ENCODE measurements around the gene CACNA1I. TPM values are rescaled to one million over a fixed set of nuclear protein-coding genes. Genes with fewer than 3 reads are reported as not detected.

Gene CACNA1I
- total and polyA plus RNA-seq, 2 donors (not counting 1 experiment from before 2014, with no cell fraction given): under 0.01 to 0.01 TPM

DNA sequence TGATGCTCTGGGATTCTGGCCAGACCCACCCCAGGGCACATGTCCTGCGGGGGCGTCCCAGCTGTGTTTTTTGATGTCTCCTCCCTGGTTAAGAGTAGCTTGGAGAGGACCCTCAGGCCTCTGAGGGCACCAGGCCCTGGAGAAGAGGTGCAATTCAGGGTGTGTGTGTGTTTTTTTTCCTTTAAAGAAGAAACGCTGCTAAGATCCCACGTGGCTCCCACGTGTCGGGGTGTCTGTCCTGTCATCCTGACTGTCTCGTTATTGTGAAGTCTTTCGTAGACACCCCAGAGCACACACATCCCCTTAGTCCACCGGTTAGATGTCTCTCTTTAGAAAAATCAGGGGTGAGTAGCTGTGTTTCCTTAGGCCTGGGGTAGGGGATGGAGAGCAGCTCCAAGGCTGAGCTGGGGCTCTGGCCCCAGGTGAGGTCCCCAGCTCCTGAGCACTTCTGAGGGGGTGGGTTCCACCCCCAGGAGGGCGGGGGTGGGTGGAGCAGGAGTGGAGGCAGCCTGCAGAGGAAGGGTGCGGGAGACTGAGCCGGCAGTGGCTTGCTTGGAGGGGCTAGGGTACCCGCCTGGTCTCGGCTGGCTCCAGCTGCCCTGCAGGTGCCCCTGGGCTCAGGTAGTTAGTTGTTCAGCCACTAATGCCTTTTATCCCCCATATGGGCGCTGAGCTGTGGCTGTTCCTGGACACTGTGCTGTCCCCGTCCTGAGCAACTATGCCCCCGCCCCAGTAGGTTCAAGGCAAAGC, 116.4 kb downstream of the CACNA1I start:
- no peak overlapping the region for H3K4me3 ChIP-seq (replicated peaks in 1 of 4; ENCODE audit: control extremely low read depth in 1 of 4, insufficient read depth in 1 of 4, low read depth in 3 of 4, low read length in 4 of 4)
- DNase-seq (ENCODE audit: low read depth in 2 of 2): no peak
- H3K79me2 ChIP-seq (ENCODE audit: control insufficient read depth, insufficient read depth, low read length): no peaks in the 10 kb centered on the region
- H3K36me3 ChIP-seq (ENCODE audit: control insufficient read depth, insufficient read depth, low read length): no peaks in the 10 kb centered on the region
- H3K4me1 ChIP-seq (ENCODE audit: control insufficient read depth, extremely low read depth, insufficient read depth, low read length): no peaks in the 10 kb centered on the region
- no peaks in the 10 kb centered on the region for H3K9me3 ChIP-seq (ENCODE audit: control insufficient read depth, insufficient read depth, low read depth, low read length)
- no peak overlapping the region for H3K9ac ChIP-seq (ENCODE audit: insufficient read depth, low read length)
- no peak overlapping the region for H3K27ac ChIP-seq (ENCODE audit: insufficient read depth, low read length)
- peaks cover 10% of the 10 kb centered on the region for H3K27me3 ChIP-seq (ENCODE audit: control insufficient read depth, insufficient read depth, low read length)
- no peaks in the 10 kb centered on the region for H4K20me1 ChIP-seq (ENCODE audit: control insufficient read depth, extremely low read depth, insufficient read depth, low read length)
- no peak overlapping the region for H2AFZ ChIP-seq (ENCODE audit: low read length)
- no peak overlapping the region for H3K4me2 ChIP-seq (ENCODE audit: extremely low read depth, insufficient read depth, low read length)
- TF ChIP-seq EZH2 (IDR thresholded peaks at IDR 0.05; ENCODE audit: low read length, missing control alignments): no peak
- TF ChIP-seq, protein P1, sequence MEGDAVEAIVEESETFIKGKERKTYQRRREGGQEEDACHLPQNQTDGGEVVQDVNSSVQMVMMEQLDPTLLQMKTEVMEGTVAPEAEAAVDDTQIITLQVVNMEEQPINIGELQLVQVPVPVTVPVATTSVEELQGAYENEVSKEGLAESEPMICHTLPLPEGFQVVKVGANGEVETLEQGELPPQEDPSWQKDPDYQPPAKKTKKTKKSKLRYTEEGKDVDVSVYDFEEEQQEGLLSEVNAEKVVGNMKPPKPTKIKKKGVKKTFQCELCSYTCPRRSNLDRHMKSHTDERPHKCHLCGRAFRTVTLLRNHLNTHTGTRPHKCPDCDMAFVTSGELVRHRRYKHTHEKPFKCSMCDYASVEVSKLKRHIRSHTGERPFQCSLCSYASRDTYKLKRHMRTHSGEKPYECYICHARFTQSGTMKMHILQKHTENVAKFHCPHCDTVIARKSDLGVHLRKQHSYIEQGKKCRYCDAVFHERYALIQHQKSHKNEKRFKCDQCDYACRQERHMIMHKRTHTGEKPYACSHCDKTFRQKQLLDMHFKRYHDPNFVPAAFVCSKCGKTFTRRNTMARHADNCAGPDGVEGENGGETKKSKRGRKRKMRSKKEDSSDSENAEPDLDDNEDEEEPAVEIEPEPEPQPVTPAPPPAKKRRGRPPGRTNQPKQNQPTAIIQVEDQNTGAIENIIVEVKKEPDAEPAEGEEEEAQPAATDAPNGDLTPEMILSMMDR (conservative IDR thresholded peaks at IDR 0.05 in 1 of 2, IDR thresholded peaks at IDR 0.05 in 1 of 2; ENCODE audit: low read depth in 1 of 2, low read length in 2 of 2): no peak

DNA sequence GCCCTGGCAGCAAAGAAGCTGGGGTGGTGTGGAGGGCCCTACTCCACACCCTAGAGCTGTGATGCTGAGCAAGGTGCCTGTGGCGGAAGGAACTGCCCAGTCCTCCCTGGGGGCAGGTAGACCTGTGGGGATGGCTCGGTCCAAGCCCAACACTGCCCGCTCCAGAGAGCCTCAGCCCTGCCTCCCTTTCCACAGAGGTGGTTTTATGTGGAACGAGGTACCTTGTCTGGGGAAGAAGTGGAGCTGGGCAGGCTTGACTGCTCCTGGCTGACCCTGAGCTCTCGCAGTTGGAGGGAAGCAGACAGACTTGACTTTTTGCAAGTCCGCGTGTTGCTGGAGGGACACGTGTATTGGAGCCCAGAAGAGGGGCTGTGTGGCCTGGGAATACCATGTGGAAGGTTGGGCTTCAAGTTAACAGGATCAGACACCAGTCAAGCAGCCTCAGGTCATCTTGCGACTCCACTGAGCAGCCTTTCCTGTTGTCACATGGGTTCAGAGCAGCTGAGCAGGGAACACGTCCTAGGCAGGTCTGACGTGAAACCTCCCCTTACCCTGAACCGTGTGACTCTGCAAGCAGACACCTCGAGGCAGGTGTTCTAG, 117.7 kb downstream of the CACNA1I start:
- no peaks in the 10 kb centered on the region for H4K20me1 ChIP-seq (ENCODE audit: control insufficient read depth, extremely low read depth, insufficient read depth, low read length)
- no peak overlapping the region for H2AFZ ChIP-seq (ENCODE audit: low read length)
- no peak overlapping the region for H3K4me3 ChIP-seq (replicated peaks in 1 of 4; ENCODE audit: control extremely low read depth in 1 of 4, insufficient read depth in 1 of 4, low read depth in 3 of 4, low read length in 4 of 4)
- H3K4me2 ChIP-seq (ENCODE audit: extremely low read depth, insufficient read depth, low read length): no peak overlapping the region
- DNase-seq (ENCODE audit: low read depth in 2 of 2): no peak
- H3K9ac ChIP-seq (ENCODE audit: insufficient read depth, low read length): no peak overlapping the region
- no peaks in the 10 kb centered on the region for H3K36me3 ChIP-seq (ENCODE audit: control insufficient read depth, insufficient read depth, low read length)
- no peaks in the 10 kb centered on the region for H3K9me3 ChIP-seq (ENCODE audit: control insufficient read depth, insufficient read depth, low read depth, low read length)
- no peaks in the 10 kb centered on the region for H3K4me1 ChIP-seq (ENCODE audit: control insufficient read depth, extremely low read depth, insufficient read depth, low read length)
- peaks cover 10% of the 10 kb centered on the region for H3K27me3 ChIP-seq (ENCODE audit: control insufficient read depth, insufficient read depth, low read length)
- no peaks in the 10 kb centered on the region for H3K79me2 ChIP-seq (ENCODE audit: control insufficient read depth, insufficient read depth, low read length)
- TF ChIP-seq EZH2 (IDR thresholded peaks at IDR 0.05; ENCODE audit: low read length, missing control alignments): no peak
- TF ChIP-seq, protein P1 (conservative IDR thresholded peaks at IDR 0.05 in 1 of 2, IDR thresholded peaks at IDR 0.05 in 1 of 2; ENCODE audit: low read depth in 1 of 2, low read length in 2 of 2): no peak
- H3K27ac ChIP-seq (ENCODE audit: insufficient read depth, low read length): no peak overlapping the region

DNA sequence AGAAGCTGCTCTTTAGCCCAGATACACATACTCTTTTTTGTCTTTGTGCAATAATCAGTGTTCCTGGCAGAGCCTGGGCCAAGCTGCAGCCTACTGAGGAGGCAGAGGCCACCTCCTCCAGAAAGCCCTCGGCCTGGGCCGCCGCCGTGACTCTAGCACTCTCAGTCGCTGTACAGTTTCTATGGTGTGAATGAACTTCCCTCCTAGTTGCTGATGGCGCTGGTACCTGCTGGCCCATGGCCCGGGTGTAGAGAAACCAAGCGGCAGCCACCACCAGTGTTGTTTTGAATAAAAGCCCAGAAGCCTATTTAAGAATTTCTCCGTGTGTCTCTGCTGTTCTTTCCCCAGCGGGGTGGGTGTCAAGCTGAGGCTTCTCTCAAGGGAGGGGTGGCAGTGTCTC, 118.9 kb downstream of the CACNA1I start:
- no peak overlapping the region for H3K27ac ChIP-seq (ENCODE audit: insufficient read depth, low read length)
- no peak for DNase-seq (ENCODE audit: low read depth in 2 of 2)
- H4K20me1 ChIP-seq (ENCODE audit: control insufficient read depth, extremely low read depth, insufficient read depth, low read length): no peaks in the 10 kb centered on the region
- TF ChIP-seq, protein P1 (conservative IDR thresholded peaks at IDR 0.05 in 1 of 2, IDR thresholded peaks at IDR 0.05 in 1 of 2; ENCODE audit: low read depth in 1 of 2, low read length in 2 of 2): no peak
- no peak for TF ChIP-seq EZH2 (IDR thresholded peaks at IDR 0.05; ENCODE audit: low read length, missing control alignments)
- H3K9me3 ChIP-seq (ENCODE audit: control insufficient read depth, insufficient read depth, low read depth, low read length): no peaks in the 10 kb centered on the region
- no peak overlapping the region for H3K4me2 ChIP-seq (ENCODE audit: extremely low read depth, insufficient read depth, low read length)
- H3K27me3 ChIP-seq (ENCODE audit: control insufficient read depth, insufficient read depth, low read length): peaks cover 10% of the 10 kb centered on the region
- H3K4me3 ChIP-seq (replicated peaks in 1 of 4; ENCODE audit: control extremely low read depth in 1 of 4, insufficient read depth in 1 of 4, low read depth in 3 of 4, low read length in 4 of 4): no peak overlapping the region
- H3K36me3 ChIP-seq (ENCODE audit: control insufficient read depth, insufficient read depth, low read length): no peaks in the 10 kb centered on the region
- H2AFZ ChIP-seq (ENCODE audit: low read length): no peak overlapping the region
- H3K9ac ChIP-seq (ENCODE audit: insufficient read depth, low read length): no peak overlapping the region
- H3K79me2 ChIP-seq (ENCODE audit: control insufficient read depth, insufficient read depth, low read length): no peaks in the 10 kb centered on the region
- H3K4me1 ChIP-seq (ENCODE audit: control insufficient read depth, extremely low read depth, insufficient read depth, low read length): no peaks in the 10 kb centered on the region
